ENCODE data around the gene RPS6KC1. TPM values are rescaled to one million over a fixed set of nuclear protein-coding genes. Genes with fewer than 3 reads are reported as not detected.
"Not testable (repeated sequence)": the region's sequence is repeated elsewhere in the genome, so short reads cannot be mapped to it uniquely, and the experiment has no call there.

The RPS6KC1 gene
- polyA plus RNA-seq, 1 donor from 2014 or later: 7.6 TPM

GRCh38 chr1:213180833-213181232, 129.8 kb downstream of the RPS6KC1 start:
- peaks cover 0 to 2% (median 0%) of the 10 kb centered on the region in 3 donors for H3K4me1 Mint-ChIP-seq
- peaks cover 7 to 26% (median 8%) of the 10 kb centered on the region in 3 donors for H3K9me3 Mint-ChIP-seq
- H3K4me3 Mint-ChIP-seq: no peak overlapping the region
- no peaks in the 10 kb centered on the region for H3K27me3 Mint-ChIP-seq
- H3K27ac Mint-ChIP-seq: no peak overlapping the region
- peaks cover 35% of the 10 kb centered on the region for H3K36me3 Mint-ChIP-seq

- no peaks in the 10 kb centered on the region for H3K27me3 Mint-ChIP-seq
- peaks cover 33% of the 10 kb centered on the region for H3K36me3 Mint-ChIP-seq
- H3K9me3 Mint-ChIP-seq: peaks cover 13 to 36% (median 17%) of the 10 kb centered on the region in 3 donors
- H3K27ac Mint-ChIP-seq: no peak overlapping the region
- no peak overlapping the region for H3K4me3 Mint-ChIP-seq
- peaks cover 0 to 2% (median 0%) of the 10 kb centered on the region in 3 donors for H3K4me1 Mint-ChIP-seq
These were observed 132.1 kb downstream of the RPS6KC1 start for GRCh38 chr1:213183036-213183672.

- no peak overlapping the region for H3K4me3 Mint-ChIP-seq
- H3K36me3 Mint-ChIP-seq: peaks cover 33% of the 10 kb centered on the region
- peaks cover 0 to 2% (median 0%) of the 10 kb centered on the region in 3 donors for H3K4me1 Mint-ChIP-seq
- H3K27ac Mint-ChIP-seq: peak overlapping the region in 1 of 3 donors; percentile 74
- H3K9me3 Mint-ChIP-seq: peaks cover 17 to 40% (median 29%) of the 10 kb centered on the region in 3 donors
- H3K27me3 Mint-ChIP-seq: no peaks in the 10 kb centered on the region
These were observed 135.1 kb downstream of the RPS6KC1 start for GRCh38 chr1:213186168-213186567.

- Mint-ChIP-seq H3K27ac (no peak overlapping the region), H3K36me3 (peaks cover 34% of the 10 kb centered on the region), H3K4me3 (no peak overlapping the region), H3K9me3 (peaks cover 6 to 21% (median 15%) of the 10 kb centered on the region in 3 donors), H3K4me1 (peaks cover 0 to 2% (median 0%) of the 10 kb centered on the region in 3 donors), H3K27me3 (no peaks in the 10 kb centered on the region)
These were observed 141.0 kb downstream of the RPS6KC1 start for GRCh38 chr1:213192026-213192425.

- Mint-ChIP-seq H3K9me3 (peaks cover 4 to 38% (median 21%) of the 10 kb centered on the region in 3 donors), H3K36me3 (peaks cover 34% of the 10 kb centered on the region), H3K4me1 (peaks cover 0 to 2% (median 0%) of the 10 kb centered on the region in 3 donors), H3K4me3 (no peak overlapping the region), H3K27ac (no peak overlapping the region), H3K27me3 (no peaks in the 10 kb centered on the region)
These were observed 143.3 kb downstream of the RPS6KC1 start for GRCh38 chr1:213194383-213194782.

- no peak overlapping the region for H3K4me3 Mint-ChIP-seq
- no peaks in the 10 kb centered on the region for H3K27me3 Mint-ChIP-seq
- H3K36me3 Mint-ChIP-seq: peaks cover 31% of the 10 kb centered on the region
- peaks cover 4 to 38% (median 21%) of the 10 kb centered on the region in 3 donors for H3K9me3 Mint-ChIP-seq
- H3K27ac Mint-ChIP-seq: no peak overlapping the region
- peaks cover 0 to 2% (median 0%) of the 10 kb centered on the region in 3 donors for H3K4me1 Mint-ChIP-seq
These were observed 143.8 kb downstream of the RPS6KC1 start for GRCh38 chr1:213194855-213195254.

- H3K4me3 Mint-ChIP-seq, H3K27ac Mint-ChIP-seq, H3K4me1 Mint-ChIP-seq, H3K27me3 Mint-ChIP-seq: not testable (repeated sequence)
- Mint-ChIP-seq H3K36me3 (peaks cover 23% of the 10 kb centered on the region), H3K9me3 (peaks cover 2 to 36% (median 14%) of the 10 kb centered on the region in 3 donors)
These were observed 145.4 kb downstream of the RPS6KC1 start for GRCh38 chr1:213196328-213197054.

- Mint-ChIP-seq H3K36me3 (peaks cover 15% of the 10 kb centered on the region), H3K9me3 (peaks cover 0 to 33% (median 14%) of the 10 kb centered on the region in 3 donors), H3K4me1 (peaks cover 0 to 2% (median 0%) of the 10 kb centered on the region in 3 donors), H3K4me3 (no peak overlapping the region), H3K27ac (no peak overlapping the region), H3K27me3 (no peaks in the 10 kb centered on the region)
These were observed 149.6 kb downstream of the RPS6KC1 start for GRCh38 chr1:213200630-213201029.

GRCh38 chr1:213201380-213202155, 150.5 kb downstream of the RPS6KC1 start:
- Mint-ChIP-seq H3K9me3 (peaks cover 0 to 26% (median 12%) of the 10 kb centered on the region in 3 donors), H3K27ac (no peak overlapping the region)

GRCh38 chr1:213211201-213211600, 160.2 kb downstream of the RPS6KC1 start:
- Mint-ChIP-seq H3K27ac (no peak overlapping the region), H3K9me3 (peaks cover 0 to 3% (median 0%) of the 10 kb centered on the region in 3 donors), H3K36me3 (peaks cover 16% of the 10 kb centered on the region), H3K4me1 (no peaks in the 10 kb centered on the region), H3K4me3 (no peak overlapping the region), H3K27me3 (no peaks in the 10 kb centered on the region)

More at GRCh38 chr1:213201380-213202155, 150.5 kb downstream of the RPS6KC1 start:
- Mint-ChIP-seq H3K36me3 (peaks cover 16% of the 10 kb centered on the region), H3K27me3 (no peaks in the 10 kb centered on the region), H3K4me1 (no peaks in the 10 kb centered on the region), H3K4me3 (no peak overlapping the region)

GRCh38 chr1:213219076-213219475, 168.0 kb downstream of the RPS6KC1 start:
- not testable (repeated sequence) for H3K4me1 Mint-ChIP-seq, H3K27me3 Mint-ChIP-seq, H3K4me3 Mint-ChIP-seq, H3K9me3 Mint-ChIP-seq, H3K27ac Mint-ChIP-seq, H3K36me3 Mint-ChIP-seq

- peak overlapping the region in 1 of 3 donors; percentile 35 for H3K27ac Mint-ChIP-seq
- no peaks in the 10 kb centered on the region for H3K4me1 Mint-ChIP-seq
- no peaks in the 10 kb centered on the region for H3K27me3 Mint-ChIP-seq
- peaks cover 11% of the 10 kb centered on the region for H3K36me3 Mint-ChIP-seq
- no peaks in the 10 kb centered on the region for H3K9me3 Mint-ChIP-seq
- H3K4me3 Mint-ChIP-seq: no peak overlapping the region
These were observed 170.2 kb downstream of the RPS6KC1 start for GRCh38 chr1:213221209-213221608.

GRCh38 chr1:213227458-213227857, 176.4 kb downstream of the RPS6KC1 start:
- no peaks in the 10 kb centered on the region for H3K4me1 Mint-ChIP-seq

GRCh38 chr1:213231795-213232231, 180.8 kb downstream of the RPS6KC1 start:
- no peak overlapping the region for H3K4me3 Mint-ChIP-seq
- H3K4me1 Mint-ChIP-seq: no peaks in the 10 kb centered on the region
- H3K27me3 Mint-ChIP-seq: no peaks in the 10 kb centered on the region
- no peaks in the 10 kb centered on the region for H3K9me3 Mint-ChIP-seq
- peak overlapping the region in 1 of 3 donors; percentile 21 for H3K27ac Mint-ChIP-seq
- H3K36me3 Mint-ChIP-seq: peaks cover 6% of the 10 kb centered on the region

More at GRCh38 chr1:213227458-213227857, 176.4 kb downstream of the RPS6KC1 start:
- H3K27me3 Mint-ChIP-seq: no peaks in the 10 kb centered on the region
- H3K27ac Mint-ChIP-seq: no peak overlapping the region
- peaks cover 16% of the 10 kb centered on the region for H3K36me3 Mint-ChIP-seq
- no peak overlapping the region for H3K4me3 Mint-ChIP-seq
- no peaks in the 10 kb centered on the region for H3K9me3 Mint-ChIP-seq

GRCh38 chr1:213242883-213243282, 191.8 kb downstream of the RPS6KC1 start:
- Mint-ChIP-seq H3K9me3 (no peaks in the 10 kb centered on the region), H3K27me3 (no peaks in the 10 kb centered on the region), H3K4me1 (no peaks in the 10 kb centered on the region), H3K36me3 (no peaks in the 10 kb centered on the region), H3K4me3 (no peak overlapping the region), H3K27ac (no peak overlapping the region)

All from IgD-negative memory B cell (primary cell).